ENCODE data around the gene ADPRHL1. TPM values are rescaled to one million over a fixed set of nuclear protein-coding genes. Genes with fewer than 3 reads are reported as not detected.

Gene ADPRHL1
- polyA plus RNA-seq, 3 donors: 0.15 to 0.52 (median 0.27) TPM

DNA sequence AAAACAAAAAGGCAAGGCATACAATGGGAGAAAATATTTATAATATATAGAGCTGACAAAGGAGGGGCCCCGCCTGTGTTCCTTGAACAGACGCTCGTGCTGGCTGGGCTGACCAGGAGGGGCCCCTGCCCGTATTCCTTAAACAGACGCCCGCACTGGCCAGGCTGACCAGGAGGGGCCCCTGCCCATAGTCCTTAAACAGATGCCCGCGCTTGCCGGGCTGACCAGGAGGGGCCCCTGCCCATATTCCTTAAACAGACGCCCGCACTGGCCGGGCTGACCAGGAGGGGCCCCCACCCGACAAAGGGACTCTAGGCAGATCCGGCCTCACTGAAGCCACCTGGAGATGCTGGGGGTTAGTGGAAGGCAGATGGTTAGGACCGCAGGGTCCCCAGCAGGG, 9.3 kb downstream of the ADPRHL1 start:
- Histone ChIP-seq H3K36me3 (replicated peaks in 1 of 2; ENCODE audit: control insufficient read depth in 1 of 2, insufficient read depth in 2 of 2, low read length in 2 of 2) (no peaks in the 10 kb centered on the region), H3K27ac (ENCODE audit: low read depth in 1 of 2, low read length in 2 of 2) (no peak overlapping the region), H3K27me3 (ENCODE audit: control insufficient read depth in 2 of 2, insufficient read depth in 2 of 2, low read length in 2 of 2) (no peaks in the 10 kb centered on the region), H3K4me3 (replicated peaks in 1 of 3; ENCODE audit: low read depth in 2 of 3, low read length in 3 of 3) (no peak overlapping the region), H3K9me3 (replicated peaks in 1 of 2; ENCODE audit: control insufficient read depth in 1 of 2, insufficient read depth in 1 of 2, low read length in 2 of 2) (peaks cover 4 to 11% of the 10 kb centered on the region in 2 donors), H3K4me1 (ENCODE audit: control insufficient read depth in 1 of 2, insufficient read depth in 2 of 2, low read length in 2 of 2) (no peaks in the 10 kb centered on the region), H3K79me2 (ENCODE audit: insufficient read depth, low read length) (no peaks in the 10 kb centered on the region), H3K9ac (ENCODE audit: insufficient read depth, low read length, poor library complexity, severe bottlenecking) (no peak overlapping the region), H2AFZ (ENCODE audit: insufficient read depth, low read depth, low read length, poor library complexity, severe bottlenecking) (no peak overlapping the region), H4K20me1 (ENCODE audit: insufficient read depth, low read length) (no peaks in the 10 kb centered on the region), H3K4me2 (replicated peaks; ENCODE audit: extremely low read depth, low read length, poor library complexity, severe bottlenecking) (no peak overlapping the region)
- TF ChIP-seq, protein P1, sequence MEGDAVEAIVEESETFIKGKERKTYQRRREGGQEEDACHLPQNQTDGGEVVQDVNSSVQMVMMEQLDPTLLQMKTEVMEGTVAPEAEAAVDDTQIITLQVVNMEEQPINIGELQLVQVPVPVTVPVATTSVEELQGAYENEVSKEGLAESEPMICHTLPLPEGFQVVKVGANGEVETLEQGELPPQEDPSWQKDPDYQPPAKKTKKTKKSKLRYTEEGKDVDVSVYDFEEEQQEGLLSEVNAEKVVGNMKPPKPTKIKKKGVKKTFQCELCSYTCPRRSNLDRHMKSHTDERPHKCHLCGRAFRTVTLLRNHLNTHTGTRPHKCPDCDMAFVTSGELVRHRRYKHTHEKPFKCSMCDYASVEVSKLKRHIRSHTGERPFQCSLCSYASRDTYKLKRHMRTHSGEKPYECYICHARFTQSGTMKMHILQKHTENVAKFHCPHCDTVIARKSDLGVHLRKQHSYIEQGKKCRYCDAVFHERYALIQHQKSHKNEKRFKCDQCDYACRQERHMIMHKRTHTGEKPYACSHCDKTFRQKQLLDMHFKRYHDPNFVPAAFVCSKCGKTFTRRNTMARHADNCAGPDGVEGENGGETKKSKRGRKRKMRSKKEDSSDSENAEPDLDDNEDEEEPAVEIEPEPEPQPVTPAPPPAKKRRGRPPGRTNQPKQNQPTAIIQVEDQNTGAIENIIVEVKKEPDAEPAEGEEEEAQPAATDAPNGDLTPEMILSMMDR (IDR thresholded peaks at IDR 0.05): no peak
- Mint-ChIP-seq H3K9me3 (peaks cover 8 to 25% (median 17%) of the 10 kb centered on the region in 7 donors), H3K36me3 (peaks cover 6 to 16% of the 10 kb centered on the region in 2 donors), H3K27ac (no peak overlapping the region), H3K4me1 (no peaks in the 10 kb centered on the region), H3K27me3 (ENCODE audit: low read depth in 3 of 3) (peaks cover 0 to 2% (median 0%) of the 10 kb centered on the region in 3 donors), H3K4me3 (no peak overlapping the region)
- intact Hi-C loops (cut with micrococcal nuclease): no loop called here
- WGBS (ENCODE audit: insufficient coverage): 91% methylated on average over 12 of the region's 15 CpGs
- DNase-seq: no peak

DNA sequence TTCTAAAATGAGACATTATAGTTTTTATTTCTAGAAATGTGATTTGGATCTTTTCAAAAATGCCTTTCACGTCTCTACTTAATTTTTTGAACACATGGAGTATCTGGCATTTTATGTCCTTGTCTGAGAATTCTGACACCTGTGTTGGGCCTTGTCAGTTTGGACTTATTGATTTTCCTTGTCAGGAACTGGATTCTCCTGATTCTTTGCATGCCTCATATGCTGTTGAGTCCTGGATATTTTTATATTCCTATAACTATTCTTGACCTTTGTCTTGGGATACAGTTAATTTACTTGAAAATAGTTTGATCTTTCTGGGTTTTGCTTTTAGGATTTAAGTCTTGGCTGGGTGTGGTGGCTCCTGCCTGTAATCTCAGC, 10.3 kb downstream of the ADPRHL1 start:
- no peaks in the 10 kb centered on the region for H3K4me1 Mint-ChIP-seq
- no peak overlapping the region for H3K27ac ChIP-seq (ENCODE audit: low read depth in 1 of 2, low read length in 2 of 2)
- no peaks in the 10 kb centered on the region for H3K27me3 ChIP-seq (ENCODE audit: control insufficient read depth in 2 of 2, insufficient read depth in 2 of 2, low read length in 2 of 2)
- H3K27me3 Mint-ChIP-seq (ENCODE audit: low read depth in 3 of 3): peaks cover 0 to 2% (median 0%) of the 10 kb centered on the region in 3 donors
- intact Hi-C loops (cut with micrococcal nuclease): no loop called here
- no peak overlapping the region for H3K4me2 ChIP-seq (replicated peaks; ENCODE audit: extremely low read depth, low read length, poor library complexity, severe bottlenecking)
- H3K27ac Mint-ChIP-seq: no peak overlapping the region
- DNase-seq: no peak
- H3K4me3 ChIP-seq (replicated peaks in 1 of 3; ENCODE audit: low read depth in 2 of 3, low read length in 3 of 3): no peak overlapping the region
- no peaks in the 10 kb centered on the region for H3K36me3 ChIP-seq (replicated peaks in 1 of 2; ENCODE audit: control insufficient read depth in 1 of 2, insufficient read depth in 2 of 2, low read length in 2 of 2)
- no peak overlapping the region for H3K9ac ChIP-seq (ENCODE audit: insufficient read depth, low read length, poor library complexity, severe bottlenecking)
- no peaks in the 10 kb centered on the region for H3K79me2 ChIP-seq (ENCODE audit: insufficient read depth, low read length)
- H3K36me3 Mint-ChIP-seq: peaks cover 6 to 16% of the 10 kb centered on the region in 2 donors
- H2AFZ ChIP-seq (ENCODE audit: insufficient read depth, low read depth, low read length, poor library complexity, severe bottlenecking): no peak overlapping the region
- H4K20me1 ChIP-seq (ENCODE audit: insufficient read depth, low read length): no peaks in the 10 kb centered on the region
- TF ChIP-seq, protein P1 (IDR thresholded peaks at IDR 0.05): no peak
- H3K4me1 ChIP-seq (ENCODE audit: control insufficient read depth in 1 of 2, insufficient read depth in 2 of 2, low read length in 2 of 2): no peaks in the 10 kb centered on the region
- H3K9me3 Mint-ChIP-seq: peaks cover 8 to 23% (median 17%) of the 10 kb centered on the region in 7 donors
- no peak overlapping the region for H3K4me3 Mint-ChIP-seq
- peaks cover 4 to 11% of the 10 kb centered on the region in 2 donors for H3K9me3 ChIP-seq (replicated peaks in 1 of 2; ENCODE audit: control insufficient read depth in 1 of 2, insufficient read depth in 1 of 2, low read length in 2 of 2)
- WGBS (ENCODE audit: insufficient coverage): no CpG with 5 or more reads among the region's 1 CpG

Data from CD14-positive monocyte (primary cell).